Sigmoid colon (tissue), 7 donors: ENCODE measurements around the gene TCF12. TPM values are rescaled to one million over a fixed set of nuclear protein-coding genes. Genes with fewer than 3 reads are reported as not detected.
A peak's percentile ranks its signal among the peaks of the same experiment; 100 is the strongest.

ENCODE experiments used
- DNase-seq: peaks from one replicate; pipeline ENCODE4 v3.0.0-alpha.2; 2019
- H3K27ac ChIP-seq, 4 donors: fragments of 200-600 bp; sonication (generic); one replicate each; pipeline ENCODE4 v1.5.1; 2016 to 2019; ENCODE audit warnings: mild to moderate bottlenecking in 1 of 4
- H3K27me3 ChIP-seq, 3 donors: fragments of 200-600 bp; sonication (generic); one replicate each; pipeline ENCODE4 v1.5.1; 2019; ENCODE audit warnings: mild to moderate bottlenecking in 1 of 3
- H3K36me3 ChIP-seq, 4 donors: fragments of 200-600 bp; sonication (generic); one replicate each; pipeline ENCODE4 v1.5.1; 2016 to 2019
- H3K4me1 ChIP-seq, 4 donors: fragments of 200-600 bp; sonication (generic); one replicate each; pipeline ENCODE4 v1.5.1; 2017 to 2019
- H3K4me3 ChIP-seq, 4 donors: fragments of 200-600 bp; sonication (generic); one replicate each; pipeline ENCODE4 v1.5.1; 2017 to 2019; ENCODE audit warnings: mild to moderate bottlenecking in 2 of 4, moderate library complexity in 1 of 4
- H3K9me3 ChIP-seq, 4 donors: fragments of 200-600 bp in 3 of 4; sonication (generic) in 3 of 4; one replicate each; pipeline versions ENCODE4 v1.5.1 to v1.6.1; 2013 to 2019
- CTCF ChIP-seq, 4 experiments: fragments of 450-650 bp in 3 of 4; fragments of 200-600 bp in 1 of 4; IDR thresholded peaks; one replicate each; pipeline ENCODE4 v1.5.1; 2016 to 2019; ENCODE audit warnings: antibody characterized with exemption in 4 of 4, mild to moderate bottlenecking in 3 of 4, moderate library complexity in 2 of 4
- EP300 ChIP-seq, 4 donors: sonication (generic); formaldehyde crosslinking; IDR thresholded peaks; one replicate each; pipeline ENCODE4 v1.6.1; 2017; ENCODE audit warnings: antibody characterized with exemption in 4 of 4
- POLR2A ChIP-seq, 2 donors: fragments of 450-650 bp; IDR thresholded peaks; one replicate each; pipeline ENCODE4 v1.6.1; 2016; ENCODE audit warnings: antibody characterized with exemption in 2 of 2, mild to moderate bottlenecking in 2 of 2, moderate library complexity in 2 of 2
- POLR2AphosphoS5 ChIP-seq, 4 donors: sonication (generic); formaldehyde crosslinking; IDR thresholded peaks; one replicate each; pipeline ENCODE4 v1.6.1; 2017; ENCODE audit warnings: antibody characterized with exemption in 4 of 4
- WGBS, 2 donors: extraction: QIAGEN DNeasy Blood & Tissue Kit; methylation state at CpG; one replicate each; pipeline ENCODE4 v1.1.7; 2013; 5-methylcytosine and 5-hydroxymethylcytosine counted together
- intact Hi-C: fragments of 100-400 bp; cut with DNase I; formaldehyde crosslinking; loops from one replicate; pipeline ENCODE4 v1.15.1; 2023
- polyA plus RNA-seq, 3 donors: library from polyadenylated mRNA; stranded (reverse); fragments of 200-250 nt; gene quantifications; one replicate each; pipeline ENCODE4 v1.2.3, GENCODE V29; 2013
- total RNA-seq, 4 donors: library from RNA; depleted of rRNA; stranded (reverse); fragments of >200 nt; gene quantifications; one replicate each; pipeline ENCODE4 v1.1.0, GENCODE V29; 2016
- donor health status: healthy with polysubstance abuse.
- donor health status: Bipolar disorder and iron deficiency.
- donor health status: healthy.

The TCF12 gene
- total and polyA plus RNA-seq, 7 donors, result 13.2 to 147 (median 77.8) TPM

- Histone ChIP-seq H3K27me3 (no peaks in the 10 kb centered on the region), H3K4me3 (no peak overlapping the region), H3K36me3 (no peaks in the 10 kb centered on the region), H3K9me3 (no peaks in the 10 kb centered on the region), H3K4me1 (peaks cover 0 to 9% (median 2%) of the 10 kb centered on the region in 4 donors), H3K27ac (no peak overlapping the region)
- no peak for DNase-seq
- intact Hi-C loops, result no loop called here
- 88 to 93% methylated on average over 3 of the region's 3 CpGs for WGBS, 2 donors
- TF ChIP-seq CTCF (IDR thresholded peaks at IDR 0.05) (no peak), POLR2A (IDR thresholded peaks at IDR 0.05) (no peak), EP300 (IDR thresholded peaks at IDR 0.05) (no peak), POLR2AphosphoS5 (IDR thresholded peaks at IDR 0.05) (no peak)
Measured at GRCh38 chr15:57314221-57314620, 395.8 kb downstream of the TCF12 start.

GRCh38 chr15:57316451-57316850 lies 398.0 kb downstream of the TCF12 start:
- intact Hi-C loops, result loop anchor here (5.0 kb wide), 1 partner anchor 824 kb away; no protein-coding TSS in a partner anchor
- no peak for DNase-seq
- TF ChIP-seq CTCF (IDR thresholded peaks at IDR 0.05) (no peak), EP300 (IDR thresholded peaks at IDR 0.05) (no peak), POLR2A (IDR thresholded peaks at IDR 0.05) (no peak), POLR2AphosphoS5 (IDR thresholded peaks at IDR 0.05) (no peak)
- 69% methylated on average over 4 of the region's 4 CpGs for WGBS, 2 donors
- Histone ChIP-seq H3K4me3 (no peak overlapping the region), H3K9me3 (no peaks in the 10 kb centered on the region), H3K27ac (no peak overlapping the region), H3K27me3 (no peaks in the 10 kb centered on the region), H3K4me1 (peaks cover 0 to 9% (median 4%) of the 10 kb centered on the region in 4 donors), H3K36me3 (no peaks in the 10 kb centered on the region)

- 96 to 97% methylated on average over 36 of the region's 36 CpGs for WGBS, 2 donors
Measured at GRCh38 chr15:57319226-57319918, 400.9 kb downstream of the TCF12 start.

GRCh38 chr15:57319919-57320560 lies 401.6 kb downstream of the TCF12 start:
- no peak for DNase-seq
- 93 to 94% methylated on average over 23 of the region's 23 CpGs for WGBS, 2 donors
- TF ChIP-seq CTCF (IDR thresholded peaks at IDR 0.05) (no peak), EP300 (IDR thresholded peaks at IDR 0.05) (no peak), POLR2AphosphoS5 (IDR thresholded peaks at IDR 0.05) (no peak), POLR2A (IDR thresholded peaks at IDR 0.05) (no peak)

More at GRCh38 chr15:57319226-57319918, 400.9 kb downstream of the TCF12 start:
- Histone ChIP-seq H3K4me1 (peaks cover 0 to 4% (median 0%) of the 10 kb centered on the region in 4 donors), H3K27me3 (no peaks in the 10 kb centered on the region), H3K36me3 (no peaks in the 10 kb centered on the region), H3K27ac (no peak overlapping the region), H3K4me3 (no peak overlapping the region), H3K9me3 (no peaks in the 10 kb centered on the region)
- DNase-seq, result no peak
- intact Hi-C loops, result loop anchor here (5.0 kb wide), 1 partner anchor 827 kb away; no protein-coding TSS in a partner anchor
- TF ChIP-seq CTCF (IDR thresholded peaks at IDR 0.05) (no peak), POLR2AphosphoS5 (IDR thresholded peaks at IDR 0.05) (no peak), POLR2A (IDR thresholded peaks at IDR 0.05) (no peak), EP300 (IDR thresholded peaks at IDR 0.05) (no peak)

More at GRCh38 chr15:57319919-57320560, 401.6 kb downstream of the TCF12 start:
- peak overlapping the region in 1 of 4 donors; percentile 28 for H3K27ac ChIP-seq
- intact Hi-C loops, result loop anchor here (5.0 kb wide), 1 partner anchor 828 kb away; no protein-coding TSS in a partner anchor
- H3K4me1 ChIP-seq, result peaks cover 0 to 4% (median 0%) of the 10 kb centered on the region in 4 donors
- H3K9me3 ChIP-seq, result no peaks in the 10 kb centered on the region
- no peaks in the 10 kb centered on the region for H3K36me3 ChIP-seq
- no peaks in the 10 kb centered on the region for H3K27me3 ChIP-seq
- H3K4me3 ChIP-seq, result no peak overlapping the region
